Measurements from ENCODE around the gene MGME1. TPM values are rescaled to one million over a fixed set of nuclear protein-coding genes. Genes with fewer than 3 reads are reported as not detected.
"Not testable (repeated sequence)": the region's sequence is repeated elsewhere in the genome, so short reads cannot be mapped to it uniquely, and the experiment has no call there.

Gene MGME1
- total RNA-seq, 1 experiment from 2014 or later = 27.4 TPM

- no peak for DNase-seq (ENCODE audit: extremely low read depth, low read depth)
Observed at GRCh38 chr20:18012901-18013300, 44.1 kb downstream of the MGME1 start.

DNA sequence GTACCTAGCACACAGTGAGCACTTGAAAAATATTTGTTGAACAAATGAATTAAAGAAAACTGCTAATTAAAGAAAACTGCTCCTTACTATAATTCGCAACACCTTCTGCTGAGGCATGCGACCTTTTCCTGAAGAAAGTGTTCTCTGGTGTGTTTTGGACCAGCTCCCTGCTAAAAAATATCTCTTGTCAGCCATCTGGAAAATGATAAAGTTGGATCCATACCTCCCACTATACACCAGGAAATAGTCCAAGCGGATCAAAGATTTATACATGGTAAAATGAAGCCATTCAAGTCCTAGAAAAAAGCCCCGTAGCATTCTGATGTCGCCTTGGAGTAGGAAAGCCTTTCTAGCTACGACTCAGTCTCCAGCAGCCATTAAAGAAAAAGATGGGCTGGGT, 45.6 kb downstream of the MGME1 start:
- no peak for DNase-seq (ENCODE audit: extremely low read depth, low read depth)

GRCh38 chr20:18016772-18017171, 48.0 kb downstream of the MGME1 start:
- DNase-seq (ENCODE audit: extremely low read depth, low read depth) = no peak

- DNase-seq (ENCODE audit: extremely low read depth, low read depth) = no peak
Observed at GRCh38 chr20:18018100-18018499, 49.3 kb downstream of the MGME1 start.

GRCh38 chr20:18019068-18019467, 50.2 kb downstream of the MGME1 start:
- DNase-seq (ENCODE audit: extremely low read depth, low read depth) = no peak

DNA sequence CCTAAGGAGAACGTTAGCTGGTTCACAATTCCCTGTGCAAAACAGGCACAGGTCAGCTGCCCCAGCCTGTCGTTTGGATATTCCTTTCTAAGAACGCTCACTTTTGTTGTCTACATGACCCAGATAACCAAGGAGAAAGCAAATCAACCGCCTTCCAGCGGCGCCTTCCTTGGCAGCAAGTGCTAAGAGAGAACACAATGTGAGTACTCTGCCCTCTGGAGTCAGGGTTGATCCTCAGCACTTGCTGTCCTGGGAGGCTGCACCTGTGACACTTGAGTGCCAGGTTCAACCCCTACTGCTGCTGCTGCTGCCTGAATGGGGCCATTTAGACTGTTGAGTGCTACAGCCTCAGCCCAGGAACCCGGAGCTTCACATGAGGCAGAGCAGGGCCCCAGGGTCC, 52.1 kb downstream of the MGME1 start:
- DNase-seq (ENCODE audit: extremely low read depth, low read depth) = no peak

DNA sequence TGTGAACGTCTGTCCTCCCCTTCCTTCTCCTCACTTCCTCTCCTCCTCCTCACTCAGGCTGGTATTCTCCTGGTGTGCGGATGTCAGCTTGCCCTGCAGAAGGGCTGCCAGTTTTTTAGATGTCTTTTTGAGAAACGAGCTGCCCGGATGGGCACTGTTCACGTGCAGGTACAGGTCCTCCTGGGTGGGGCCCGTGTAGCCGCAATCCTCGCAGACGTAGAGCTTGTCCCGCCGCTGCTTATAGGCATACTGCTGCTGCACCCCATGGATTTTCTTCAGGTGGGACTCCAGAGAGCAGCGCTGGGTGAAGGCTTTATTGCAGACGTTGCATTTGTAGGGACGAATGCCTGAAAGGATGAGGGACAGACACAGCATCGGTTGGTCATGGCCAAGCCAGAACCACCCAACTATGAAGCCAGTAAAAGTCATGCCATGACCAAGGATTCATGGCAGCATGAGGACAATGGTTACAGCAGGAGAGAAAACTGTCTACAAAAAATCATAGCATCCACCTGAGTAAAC, 55.8 kb downstream of the MGME1 start:
- no peak for DNase-seq (ENCODE audit: extremely low read depth, low read depth)

GRCh38 chr20:18027011-18027410, 58.2 kb downstream of the MGME1 start:
- DNase-seq (ENCODE audit: extremely low read depth, low read depth) = not testable (repeated sequence)

- no peak for DNase-seq (ENCODE audit: extremely low read depth, low read depth)
Observed at GRCh38 chr20:18030020-18030419, 61.2 kb downstream of the MGME1 start.

- DNase-seq (ENCODE audit: extremely low read depth, low read depth) = no peak
Observed at GRCh38 chr20:18031050-18031449, 62.2 kb downstream of the MGME1 start.

GRCh38 chr20:18031888-18032509, 63.2 kb downstream of the MGME1 start:
- no peak for DNase-seq (ENCODE audit: extremely low read depth, low read depth)

- no peak for DNase-seq (ENCODE audit: extremely low read depth, low read depth)
Observed at GRCh38 chr20:18032977-18033892, 64.4 kb downstream of the MGME1 start.

- no peak for DNase-seq (ENCODE audit: extremely low read depth, low read depth)
Observed at GRCh38 chr20:18034039-18034438, 65.2 kb downstream of the MGME1 start.

DNA sequence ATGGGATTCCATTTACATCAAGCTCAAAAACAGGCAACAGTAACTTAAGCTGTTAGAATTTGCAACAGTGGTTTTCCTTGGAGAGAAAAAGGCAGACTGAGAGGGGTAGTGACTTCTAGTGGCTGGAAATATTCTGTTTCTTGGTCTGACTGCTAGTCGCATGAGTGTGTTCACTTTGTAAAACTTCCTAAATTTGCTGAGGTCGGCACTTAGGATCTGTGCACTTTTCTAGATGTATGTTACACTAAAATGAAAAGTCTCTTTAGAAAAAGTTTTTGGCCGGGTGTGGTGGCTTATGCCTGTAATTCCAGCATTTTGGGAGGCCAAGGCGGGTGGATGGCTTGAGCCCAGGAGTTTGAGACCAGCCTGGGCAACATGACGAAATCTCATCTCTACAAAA, 70.2 kb downstream of the MGME1 start:
- DNase-seq (ENCODE audit: extremely low read depth, low read depth) = no peak

Small RNA genes within 50 kb of the gene (small RNA-seq; reads per million reads assigned to genes)
- 126 to 717 reads per million in 2 experiments for gene SNORD17

Other genes with a start within 250 kb of the MGME1 start
- gene SNX5, start 224 bp upstream of the MGME1 start, total RNA-seq (2014; rRNA removed; shearing (Covaris generic)) = 209 and 213 TPM in 2 replicates
- not detected in 2 replicates for gene OVOL2, start 88.9 kb downstream of the MGME1 start, total RNA-seq (2014; rRNA removed; shearing (Covaris generic))
- 6.3 and 7.3 TPM in 2 replicates for gene KAT14, start 168.8 kb downstream of the MGME1 start, total RNA-seq (2014; rRNA removed; shearing (Covaris generic))
- gene PET117, start 168.8 kb downstream of the MGME1 start, total RNA-seq (2014; rRNA removed; shearing (Covaris generic)) = 32.4 and 38.0 TPM in 2 replicates